Spleen (tissue), 7 donors: ENCODE results near the gene MS4A6A.

Experiments used
- POLR2A ChIP-seq, 3 donors: fragments of 450-650 bp; IDR thresholded peaks; one replicate each; pipeline ENCODE4 v1.5.1; 2017; ENCODE audit warnings: antibody characterized with exemption in 3 of 3, mild to moderate bottlenecking in 1 of 3
- POLR2AphosphoS5 ChIP-seq, 3 donors: sonication (generic); formaldehyde crosslinking; IDR thresholded peaks; one replicate each; pipeline ENCODE4 v1.5.1; 2017; ENCODE audit warnings: antibody characterized with exemption in 3 of 3
- TF ChIP-seq, protein P1 (sequence below), 11 experiments: fragments of 200-600 bp in 7 of 11; fragments of 450-650 bp in 4 of 11; sonication (generic) in 4 of 11; IDR thresholded peaks in 8 of 11; conservative IDR thresholded peaks in 3 of 11; 1 replicate in 7 of 11; 2 replicates in 4 of 11; pipeline versions ENCODE4 v1.4.0 to v1.8.0; 2016 to 2021; ENCODE audit warnings: antibody characterized with exemption in 11 of 11, inconsistent platforms in 4 of 11, mild to moderate bottlenecking in 1 of 11
- donor health status: DM: no; HTN: no; CAD: no; lungs with moderate emphysema.
- donor health status: DM: no; HTN: no; CAD: no.
- donor health status: DM: no; HTN: no; CAD: no.

DNA sequence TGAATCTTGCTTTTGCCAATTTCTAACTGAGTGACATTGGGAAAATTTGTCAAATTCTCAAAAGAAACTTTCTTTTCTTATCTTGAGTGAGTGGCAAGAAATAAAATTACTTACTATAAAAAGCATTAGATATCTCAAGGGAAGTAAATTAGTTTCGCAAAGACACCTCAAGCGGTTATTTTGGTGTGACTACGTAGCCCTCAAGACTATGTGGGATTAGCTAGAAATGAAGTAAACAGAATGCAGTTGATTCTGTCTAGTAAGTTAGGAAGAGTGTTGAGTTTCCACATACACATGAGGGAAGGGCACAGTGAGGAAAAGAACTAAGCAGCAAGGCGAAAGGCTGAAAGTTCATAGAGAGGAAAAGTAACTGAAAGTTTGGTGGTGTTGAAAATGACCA lies 28.3 kb upstream of the MS4A6A start:
- TF ChIP-seq, protein P1, sequence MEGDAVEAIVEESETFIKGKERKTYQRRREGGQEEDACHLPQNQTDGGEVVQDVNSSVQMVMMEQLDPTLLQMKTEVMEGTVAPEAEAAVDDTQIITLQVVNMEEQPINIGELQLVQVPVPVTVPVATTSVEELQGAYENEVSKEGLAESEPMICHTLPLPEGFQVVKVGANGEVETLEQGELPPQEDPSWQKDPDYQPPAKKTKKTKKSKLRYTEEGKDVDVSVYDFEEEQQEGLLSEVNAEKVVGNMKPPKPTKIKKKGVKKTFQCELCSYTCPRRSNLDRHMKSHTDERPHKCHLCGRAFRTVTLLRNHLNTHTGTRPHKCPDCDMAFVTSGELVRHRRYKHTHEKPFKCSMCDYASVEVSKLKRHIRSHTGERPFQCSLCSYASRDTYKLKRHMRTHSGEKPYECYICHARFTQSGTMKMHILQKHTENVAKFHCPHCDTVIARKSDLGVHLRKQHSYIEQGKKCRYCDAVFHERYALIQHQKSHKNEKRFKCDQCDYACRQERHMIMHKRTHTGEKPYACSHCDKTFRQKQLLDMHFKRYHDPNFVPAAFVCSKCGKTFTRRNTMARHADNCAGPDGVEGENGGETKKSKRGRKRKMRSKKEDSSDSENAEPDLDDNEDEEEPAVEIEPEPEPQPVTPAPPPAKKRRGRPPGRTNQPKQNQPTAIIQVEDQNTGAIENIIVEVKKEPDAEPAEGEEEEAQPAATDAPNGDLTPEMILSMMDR (IDR thresholded peaks at IDR 0.05 in 8 of 11, conservative IDR thresholded peaks at IDR 0.05 in 3 of 11), result no peak
- TF ChIP-seq POLR2A (IDR thresholded peaks at IDR 0.05) (no peak), POLR2AphosphoS5 (IDR thresholded peaks at IDR 0.05) (no peak)
